ENCODE data around the gene ALDH2. TPM values are rescaled to one million over a fixed set of nuclear protein-coding genes. Genes with fewer than 3 reads are reported as not detected.
"Not testable (repeated sequence)": the region's sequence is repeated elsewhere in the genome, so short reads cannot be mapped to it uniquely, and the experiment has no call there.

Gene ALDH2
- total RNA-seq, 4 donors from 2014 or later = 129 to 365 (median 231) TPM

DNA sequence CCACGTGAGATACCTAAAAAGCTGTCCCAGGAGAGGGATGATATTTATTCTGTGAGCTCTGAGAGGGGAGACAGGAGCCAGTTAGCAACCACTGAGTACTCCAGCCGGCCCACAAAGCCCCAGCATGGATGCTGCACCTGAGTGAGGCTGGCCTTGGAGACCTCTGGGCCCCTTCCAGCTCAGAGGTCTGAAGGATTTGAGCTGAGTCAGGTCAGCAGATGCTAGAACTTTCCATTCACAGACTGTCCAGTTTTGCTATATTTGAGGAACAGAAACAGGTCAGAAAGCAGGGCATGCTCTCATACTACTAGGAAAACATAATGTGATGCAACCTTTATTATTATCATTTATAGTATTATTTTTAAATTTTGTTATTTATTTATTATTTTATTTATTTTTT is 60.3 kb downstream of the ALDH2 start:
- TF ChIP-seq, protein P1, sequence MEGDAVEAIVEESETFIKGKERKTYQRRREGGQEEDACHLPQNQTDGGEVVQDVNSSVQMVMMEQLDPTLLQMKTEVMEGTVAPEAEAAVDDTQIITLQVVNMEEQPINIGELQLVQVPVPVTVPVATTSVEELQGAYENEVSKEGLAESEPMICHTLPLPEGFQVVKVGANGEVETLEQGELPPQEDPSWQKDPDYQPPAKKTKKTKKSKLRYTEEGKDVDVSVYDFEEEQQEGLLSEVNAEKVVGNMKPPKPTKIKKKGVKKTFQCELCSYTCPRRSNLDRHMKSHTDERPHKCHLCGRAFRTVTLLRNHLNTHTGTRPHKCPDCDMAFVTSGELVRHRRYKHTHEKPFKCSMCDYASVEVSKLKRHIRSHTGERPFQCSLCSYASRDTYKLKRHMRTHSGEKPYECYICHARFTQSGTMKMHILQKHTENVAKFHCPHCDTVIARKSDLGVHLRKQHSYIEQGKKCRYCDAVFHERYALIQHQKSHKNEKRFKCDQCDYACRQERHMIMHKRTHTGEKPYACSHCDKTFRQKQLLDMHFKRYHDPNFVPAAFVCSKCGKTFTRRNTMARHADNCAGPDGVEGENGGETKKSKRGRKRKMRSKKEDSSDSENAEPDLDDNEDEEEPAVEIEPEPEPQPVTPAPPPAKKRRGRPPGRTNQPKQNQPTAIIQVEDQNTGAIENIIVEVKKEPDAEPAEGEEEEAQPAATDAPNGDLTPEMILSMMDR (IDR thresholded peaks at IDR 0.05) = no peak
- DNase-seq (ENCODE audit: low spot score) (no peak), ATAC-seq (ENCODE audit: low FRiP score) (no peak)

DNA sequence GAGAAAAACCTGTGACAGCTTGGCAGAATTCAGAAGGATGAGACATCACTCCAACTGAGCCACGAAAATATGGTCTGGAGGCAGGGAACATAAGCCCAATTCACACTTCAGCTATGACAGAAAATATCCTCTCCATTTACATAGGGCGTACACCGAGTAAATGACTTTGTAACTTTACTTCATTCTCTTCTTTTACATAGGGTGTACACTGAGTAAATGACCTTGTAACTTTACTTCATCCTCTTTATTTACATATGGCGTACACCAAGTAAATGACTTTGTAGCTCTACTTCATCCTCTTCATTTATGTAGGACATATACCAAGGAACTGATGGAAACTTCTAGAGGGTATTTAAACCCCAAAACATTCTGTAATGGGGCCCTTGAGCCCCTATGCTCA is 61.2 kb downstream of the ALDH2 start:
- DNase-seq (ENCODE audit: low spot score) (no peak), ATAC-seq (ENCODE audit: low FRiP score) (no peak)
- TF ChIP-seq, protein P1 (IDR thresholded peaks at IDR 0.05) = no peak

DNA sequence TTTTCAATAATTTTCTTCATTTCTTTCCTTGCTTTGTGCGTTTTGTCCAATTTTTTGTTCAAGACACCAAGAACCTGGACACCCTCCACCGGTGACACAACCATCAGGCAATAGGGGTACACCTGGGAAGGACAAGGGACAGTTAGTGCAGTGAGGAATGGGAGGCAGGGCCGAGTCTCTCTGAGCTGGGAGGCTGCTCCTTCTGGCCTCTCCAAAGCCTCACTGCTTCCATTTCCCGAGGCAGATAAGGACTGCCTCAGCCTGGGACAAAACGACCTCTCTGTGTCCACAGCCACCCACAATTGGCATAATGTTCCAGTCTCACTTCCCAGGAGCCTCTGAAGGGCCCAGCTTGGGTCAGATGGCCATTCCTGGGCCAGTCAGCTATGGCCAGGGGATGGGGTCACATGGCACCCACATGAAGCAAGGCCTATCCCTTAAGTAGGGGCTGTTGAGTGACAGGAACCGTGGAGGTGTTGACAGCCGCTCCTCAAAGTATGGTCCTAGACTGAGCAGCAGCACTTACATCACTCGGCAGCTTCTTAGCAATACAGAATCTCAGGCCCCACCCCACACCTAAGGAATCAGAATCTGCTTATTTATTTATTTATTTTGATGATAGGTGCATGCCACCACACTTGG is 61.7 kb downstream of the ALDH2 start:
- TF ChIP-seq, protein P1 (IDR thresholded peaks at IDR 0.05) = no peak
- no peak for DNase-seq (ENCODE audit: low spot score)
- ATAC-seq (ENCODE audit: low FRiP score) = no peak

DNA sequence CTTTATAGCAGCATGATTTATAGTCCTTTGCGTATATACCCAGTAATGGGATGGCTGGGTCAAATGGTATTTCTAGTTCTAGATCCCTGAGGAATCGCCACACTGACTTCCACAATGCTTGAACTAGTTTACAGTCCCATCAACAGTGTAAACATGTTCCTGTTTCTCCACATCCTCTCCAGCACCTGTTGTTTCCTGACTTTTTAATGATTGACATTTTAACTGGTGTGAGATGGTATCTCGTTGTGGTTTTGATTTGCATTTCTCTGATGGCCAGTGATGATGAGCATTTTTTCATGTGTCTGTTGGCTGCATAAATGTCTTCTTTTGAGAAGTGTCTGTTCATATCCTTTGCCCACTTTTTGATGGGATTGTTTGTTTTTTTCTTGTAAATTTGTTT is 62.9 kb downstream of the ALDH2 start:
- ATAC-seq (ENCODE audit: low FRiP score) = not testable (repeated sequence)

DNA sequence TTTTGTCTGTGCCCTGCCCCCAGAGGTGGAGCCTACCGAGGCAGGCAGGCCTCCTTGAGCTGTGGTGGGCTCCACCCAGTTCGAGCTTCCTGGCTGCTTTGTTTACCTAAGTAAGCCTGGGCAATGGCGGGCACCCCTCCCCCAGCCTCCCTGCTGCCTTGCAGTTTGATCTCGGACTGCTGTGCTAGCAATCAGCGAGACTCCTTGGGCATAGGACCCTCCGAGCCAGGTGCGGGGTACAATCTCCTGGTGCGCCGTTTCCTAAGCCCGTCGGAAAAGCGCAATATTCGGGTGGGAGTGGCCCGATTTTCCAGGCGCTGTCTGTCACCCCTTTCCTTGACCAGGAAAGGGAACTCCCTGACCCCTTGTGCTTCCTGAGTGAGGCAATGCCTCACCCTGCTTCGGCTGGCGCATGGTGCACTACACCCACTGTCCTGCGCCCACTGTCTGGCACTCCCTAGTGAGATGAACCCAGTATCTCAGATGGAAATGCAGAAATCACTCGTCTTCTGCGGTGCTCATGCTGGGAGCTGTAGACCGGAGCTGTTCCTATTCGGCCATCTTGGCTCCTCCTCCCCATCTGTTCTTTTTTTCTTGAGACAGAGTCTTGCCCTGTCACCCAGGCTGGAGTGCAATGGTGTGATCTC is 68.1 kb downstream of the ALDH2 start:
- ATAC-seq (ENCODE audit: low FRiP score); DNase-seq (ENCODE audit: low spot score): not testable (repeated sequence)

More for the DNA sequence above, 62.9 kb downstream of the ALDH2 start:
- DNase-seq (ENCODE audit: low spot score) = not testable (repeated sequence)

DNA sequence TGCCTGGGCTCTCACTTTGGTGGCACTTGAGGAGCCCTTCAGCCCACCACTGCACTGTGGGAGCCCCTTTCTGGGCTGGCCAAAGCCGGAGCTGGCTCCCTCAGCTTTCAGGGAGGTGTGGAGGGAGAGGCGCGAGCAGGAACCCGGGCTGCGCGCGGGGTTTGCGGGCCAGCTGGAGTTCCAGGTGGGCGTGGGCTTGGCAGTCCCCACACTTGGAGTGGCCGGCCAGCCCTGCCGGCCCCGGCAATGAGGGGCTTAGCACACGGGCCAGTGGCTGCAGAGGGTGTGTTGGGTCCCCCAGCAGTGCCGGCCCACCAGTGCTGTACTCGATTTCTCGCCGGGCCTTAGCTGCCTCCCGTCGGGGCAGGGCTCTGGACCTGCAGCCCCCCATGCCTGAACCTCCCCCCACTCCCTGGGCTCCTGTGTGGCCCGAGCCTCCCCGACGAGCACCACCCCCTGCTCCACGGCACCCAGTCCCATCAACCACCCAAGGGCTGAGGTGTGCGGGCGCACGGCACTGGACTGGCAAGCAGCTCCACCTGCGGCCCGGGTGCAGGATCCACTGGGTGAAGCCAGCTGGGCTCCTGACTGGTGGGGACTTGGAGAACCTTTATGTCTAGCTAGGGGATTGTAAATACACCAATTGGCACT is 68.9 kb downstream of the ALDH2 start:
- ATAC-seq (ENCODE audit: low FRiP score); DNase-seq (ENCODE audit: low spot score): not testable (repeated sequence)

DNA sequence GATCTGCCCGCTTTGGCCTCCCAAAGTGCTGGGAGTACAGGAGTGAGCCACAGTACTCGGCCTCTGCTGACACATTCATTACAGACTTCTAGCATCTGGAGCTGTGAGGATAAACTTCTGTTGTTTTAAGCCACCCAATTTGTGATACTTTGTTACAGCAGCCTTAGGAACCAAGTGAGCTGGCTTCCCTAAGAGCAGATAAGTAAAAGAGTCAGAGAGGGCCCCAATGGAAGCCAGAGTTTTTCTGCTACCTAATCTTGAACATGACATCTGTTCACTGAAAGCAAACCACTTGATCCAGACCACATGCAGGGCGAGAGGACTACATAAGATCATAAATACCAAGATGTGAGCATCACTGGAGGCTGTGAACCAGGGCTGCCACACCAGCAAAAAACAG is 71.6 kb downstream of the ALDH2 start:
- TF ChIP-seq, protein P1 (IDR thresholded peaks at IDR 0.05) = no peak
- DNase-seq (ENCODE audit: low spot score) = no peak
- ATAC-seq (ENCODE audit: low FRiP score) = no peak

DNA sequence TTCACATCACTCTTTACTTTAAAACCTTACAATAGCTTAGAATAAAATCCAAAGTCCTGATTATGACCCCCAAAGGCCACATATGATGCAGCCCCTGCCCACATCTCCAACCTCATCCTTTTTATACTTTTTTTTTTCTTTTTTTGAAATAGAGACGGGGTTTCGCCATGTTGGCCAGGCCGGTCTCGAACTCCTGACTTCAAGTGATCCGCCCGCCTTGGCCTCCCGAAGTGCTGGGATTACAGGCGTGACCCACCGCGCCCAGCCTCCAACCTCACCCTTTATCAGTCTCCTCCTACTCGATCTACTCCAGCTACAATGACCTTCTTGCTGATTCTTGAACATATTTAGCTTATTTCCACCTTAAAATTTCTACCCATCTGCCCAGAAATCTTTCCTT is 74.1 kb downstream of the ALDH2 start:
- TF ChIP-seq, protein P1 (IDR thresholded peaks at IDR 0.05) = no peak
- no peak for DNase-seq (ENCODE audit: low spot score)
- no peak for ATAC-seq (ENCODE audit: low FRiP score)

All from omental fat pad (tissue), 4 donors.